Activated CD4-positive, alpha-beta T cell treated with anti-CD3 and anti-CD28 coated beads, Interleukin-2, amount 50 U/mL, for 1 hour (primary cell): ENCODE measurements around the gene TAF3.
A peak's percentile ranks its signal among the peaks of the same experiment; 100 is the strongest.

Experiments used
- DNase-seq: peaks from one replicate; pipeline ENCODE4 v3.0.0-alpha.2; 2020

The TAF3 gene

GRCh38 chr10:8035641-8036470, 217.6 kb downstream of the TAF3 start:
- no peak for DNase-seq

- DNase-seq = no peak
Measured at GRCh38 chr10:8036506-8037198, 218.3 kb downstream of the TAF3 start.

DNA sequence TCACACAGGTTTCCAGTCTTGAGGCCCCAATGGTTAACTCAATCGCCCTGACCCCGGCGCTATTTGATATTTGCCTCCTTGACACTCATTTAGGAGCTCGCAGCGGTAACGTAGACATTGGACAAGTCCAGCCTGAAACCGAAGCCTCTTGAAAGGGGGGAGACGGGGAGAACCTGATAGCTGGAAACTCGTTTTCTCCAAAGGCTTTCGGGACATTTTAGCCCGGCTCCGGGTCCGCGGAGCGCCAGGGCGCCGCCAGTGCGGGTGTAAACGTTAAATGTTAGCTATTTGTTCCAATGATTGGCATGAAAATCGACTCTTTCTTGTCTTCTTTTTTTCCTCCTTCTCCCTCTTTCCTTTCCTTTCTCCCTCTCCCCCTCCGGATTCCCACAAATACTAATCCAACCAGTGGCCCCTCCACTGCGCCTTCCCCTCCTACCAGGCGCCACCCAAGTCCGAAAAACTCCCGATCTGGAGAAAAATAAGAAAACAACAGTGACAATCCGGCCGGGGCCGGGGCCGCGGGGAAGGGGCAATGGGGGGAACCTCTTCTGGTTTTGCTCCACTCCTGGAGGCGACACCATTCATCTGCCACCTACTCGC, 219.0 kb downstream of the TAF3 start:
- DNase-seq = no peak

DNA sequence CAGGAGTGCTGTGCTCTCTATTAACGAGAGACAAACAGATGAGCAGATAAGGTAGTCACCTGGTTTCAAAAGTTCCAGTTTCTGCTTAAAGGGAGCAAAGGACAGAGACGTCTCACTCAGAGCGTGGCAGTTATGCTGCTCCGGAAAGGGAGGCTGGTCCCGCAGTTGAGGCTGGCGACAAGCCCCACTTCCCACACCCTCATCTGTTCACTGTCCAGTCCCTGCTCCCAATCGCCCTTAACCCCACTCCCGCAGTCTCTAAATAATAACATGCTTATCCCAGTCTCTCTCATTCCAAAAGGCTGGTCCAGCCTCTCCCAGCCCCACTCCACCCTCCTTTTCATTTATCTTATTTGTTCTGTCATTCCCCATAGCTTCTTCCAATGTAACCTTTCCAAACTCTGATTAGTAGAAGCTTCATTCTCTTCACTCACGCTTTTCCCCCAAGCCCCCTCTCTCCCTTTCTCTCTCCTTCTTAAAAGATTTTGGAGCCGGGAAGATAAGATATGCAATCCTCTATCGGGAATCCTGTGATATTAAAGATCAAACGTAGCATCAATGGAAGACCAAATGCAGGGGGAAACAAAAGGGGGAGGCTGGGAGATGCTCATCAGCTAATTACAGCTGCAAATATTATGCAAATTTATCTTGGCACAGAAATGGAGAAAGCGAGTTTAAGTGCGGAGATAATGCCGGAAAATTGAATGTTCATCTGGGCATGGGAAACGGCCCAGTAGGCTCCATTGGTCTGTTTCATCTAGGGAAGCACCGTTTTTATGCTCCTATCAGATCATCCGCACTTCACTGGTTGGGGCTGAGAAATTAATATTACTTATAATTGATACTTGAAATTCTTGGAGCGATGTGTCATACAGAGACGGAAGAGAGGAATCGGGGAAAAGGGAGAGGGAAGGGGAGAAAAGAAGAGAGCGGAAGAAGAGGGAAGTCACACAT, 219.9 kb downstream of the TAF3 start:
- DNase-seq = no peak

GRCh38 chr10:8039321-8039881, 221.1 kb downstream of the TAF3 start:
- no peak for DNase-seq

GRCh38 chr10:8040651-8041050, 222.3 kb downstream of the TAF3 start:
- DNase-seq = no peak

DNA sequence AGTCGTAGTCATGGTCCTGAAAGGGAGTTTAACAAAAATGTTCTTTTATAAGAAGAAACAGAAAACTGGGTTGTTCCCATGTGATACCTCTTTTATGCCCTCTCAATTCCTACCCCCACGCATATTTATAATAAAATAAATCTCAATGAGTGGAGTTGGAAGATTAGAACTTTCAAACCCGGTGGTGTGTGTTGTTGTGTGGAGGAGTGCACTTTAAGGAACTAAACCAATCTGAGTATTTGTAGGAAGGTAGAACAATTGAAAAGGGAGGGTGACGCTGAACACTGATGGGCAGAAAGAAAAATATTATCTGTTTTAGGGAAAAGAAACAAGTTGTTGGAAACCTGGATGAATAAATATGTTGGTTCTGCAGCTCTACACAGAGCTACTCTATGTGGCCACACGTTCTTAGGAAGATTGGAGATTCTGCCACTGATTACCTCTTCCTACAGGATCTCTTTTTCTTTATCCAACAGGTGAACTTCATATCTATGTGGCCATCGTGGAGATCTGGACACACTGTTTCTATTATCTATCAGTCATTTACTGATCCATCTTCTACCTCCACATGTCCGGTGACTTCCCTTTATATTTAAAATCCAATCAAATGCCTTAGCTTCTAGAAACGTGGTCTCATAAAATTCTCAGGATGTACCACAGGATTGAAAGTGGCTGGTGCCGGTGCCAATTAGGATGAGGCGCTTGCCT, 223.1 kb downstream of the TAF3 start:
- no peak for DNase-seq

GRCh38 chr10:8041992-8042720, 223.9 kb downstream of the TAF3 start:
- DNase-seq = no peak

- no peak for DNase-seq
Measured at GRCh38 chr10:8042721-8043568, 224.6 kb downstream of the TAF3 start.

GRCh38 chr10:8043569-8044306, 225.4 kb downstream of the TAF3 start:
- no peak for DNase-seq

- DNase-seq = no peak
Measured at GRCh38 chr10:8044331-8044907, 226.1 kb downstream of the TAF3 start.

GRCh38 chr10:8044908-8045725, 226.8 kb downstream of the TAF3 start:
- no peak for DNase-seq

DNA sequence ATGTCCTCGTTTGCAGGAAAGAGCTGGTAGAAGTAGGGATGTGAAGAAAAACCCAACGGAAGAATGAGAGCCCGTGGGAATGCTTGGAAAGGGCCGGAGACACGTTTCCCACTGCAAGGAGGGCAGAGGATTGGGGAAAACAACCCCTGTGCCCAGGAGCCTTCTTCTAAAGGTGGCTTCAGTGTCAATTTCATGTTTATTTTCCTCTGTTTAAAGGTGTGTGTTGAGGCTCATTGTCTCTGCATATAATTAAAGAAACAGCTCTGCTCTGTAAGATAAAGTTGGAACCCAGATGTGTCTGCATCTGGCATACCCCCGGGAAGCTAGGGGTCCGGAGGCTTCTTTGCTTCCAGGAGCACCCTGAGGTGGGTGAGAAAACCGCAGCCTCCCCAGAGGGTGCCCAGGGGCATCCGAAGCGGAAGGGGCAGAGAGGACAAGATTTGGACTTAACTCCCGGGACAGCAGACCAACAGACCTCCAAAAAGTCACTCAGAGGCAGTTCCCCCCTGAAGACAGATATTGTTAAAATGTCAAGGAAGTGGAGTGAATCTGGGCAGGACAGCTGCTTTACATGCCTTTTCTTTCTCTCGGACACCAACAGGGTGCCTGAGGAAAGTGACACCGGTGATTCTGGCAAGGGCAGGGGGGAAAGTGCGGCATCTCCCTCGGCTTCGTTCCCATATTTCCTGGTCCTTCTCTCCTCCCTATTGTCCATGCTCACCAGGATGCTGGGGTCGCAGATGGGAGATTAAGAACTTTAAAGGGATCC, 227.6 kb downstream of the TAF3 start:
- no peak for DNase-seq

- no peak for DNase-seq
Measured at GRCh38 chr10:8047452-8048280, 229.4 kb downstream of the TAF3 start.

- DNase-seq = peak; percentile 43
Measured at GRCh38 chr10:8048281-8049008, 230.1 kb downstream of the TAF3 start.
